SK-N-MC (cell line): Measurements from ENCODE around the gene PNPLA3.

Experiments used
- DNase-seq: peaks from one replicate; pipeline ENCODE4 v3.0.0-alpha.2; 2011; ENCODE audit warnings: low read depth, low spot score
- H3K27ac ChIP-seq: fragments of 200-600 bp; sonication (generic); 2 replicates; pipeline ENCODE4 v1.5.1; 2016; ENCODE audit warnings: mixed run types
- H3K36me3 ChIP-seq: fragments of 200-600 bp; sonication (generic); 2 replicates; pipeline ENCODE4 v1.6.1; 2017; ENCODE audit warnings: antibody characterized with exemption, low read length, mixed read lengths; ENCODE audit not compliant: insufficient read depth
- H3K4me3 ChIP-seq: fragments of 200-600 bp; sonication (generic); 2 replicates; pipeline ENCODE4 v1.5.1; 2016
- H3K9ac ChIP-seq: fragments of 200-600 bp; sonication (generic); 2 replicates; pipeline ENCODE4 v1.8.0; 2017; ENCODE audit warnings: mixed run types, mixed read lengths; ENCODE audit not compliant: insufficient read length
- H3K9me3 ChIP-seq: fragments of 200-600 bp; sonication (generic); 2 replicates; pipeline ENCODE4 v1.6.1; 2017; ENCODE audit warnings: low read depth, mild to moderate bottlenecking, antibody characterized with exemption, low read length, moderate library complexity, mixed read lengths
- EZH2 ChIP-seq: fragments of 200-600 bp; sonication (generic); IDR thresholded peaks from one replicate; pipeline ENCODE4 v1.6.1; 2017; ENCODE audit warnings: antibody characterized with exemption
- FOXP2 ChIP-seq: optimal IDR thresholded peaks from 2 replicates; pipeline ENCODE3; 2011; ENCODE audit warnings: mild to moderate bottlenecking, moderate library complexity; ENCODE audit not compliant: insufficient read depth; ENCODE audit errors: extremely low read length, control extremely low read depth
- POLR2AphosphoS5 ChIP-seq: IDR thresholded peaks from 2 replicates; pipeline ENCODE4 v1.6.1; 2012; ENCODE audit warnings: mild to moderate bottlenecking, low read depth, low read length, borderline replicate concordance

PNPLA3 gene

GRCh38 chr22:43928468-43928867 lies 4.9 kb downstream of the PNPLA3 start:
- Histone ChIP-seq H3K9ac (no peak overlapping the region), H3K36me3 (no peaks in the 10 kb centered on the region), H3K4me3 (no peak overlapping the region), H3K9me3 (no peaks in the 10 kb centered on the region), H3K27ac (no peak overlapping the region)
- DNase-seq, result no peak
- no peak for TF ChIP-seq EZH2
- no peak for TF ChIP-seq FOXP2
- no peak for TF ChIP-seq POLR2AphosphoS5

DNA sequence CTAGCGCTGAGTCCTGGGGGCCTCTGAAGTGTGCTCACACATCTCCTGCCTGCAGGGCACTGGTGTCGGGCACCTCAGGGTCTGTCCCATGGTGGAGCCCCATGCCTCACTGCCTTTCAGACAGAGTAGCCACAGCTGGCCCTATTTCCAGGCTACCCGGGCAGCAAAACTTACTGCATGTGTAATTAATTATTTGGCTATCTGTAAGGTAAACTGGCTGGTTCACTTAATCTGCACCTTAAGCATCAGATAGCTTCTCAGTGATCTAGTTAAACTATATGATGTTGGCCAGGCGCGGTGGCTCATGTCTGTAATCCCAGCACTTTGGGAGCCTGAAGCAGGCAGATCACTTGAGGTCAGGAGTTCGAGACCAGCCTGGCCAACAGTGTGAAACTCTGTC lies 5.3 kb downstream of the PNPLA3 start:
- no peaks in the 10 kb centered on the region for H3K36me3 ChIP-seq
- no peak overlapping the region for H3K4me3 ChIP-seq
- TF ChIP-seq POLR2AphosphoS5, result no peak
- no peak for TF ChIP-seq FOXP2
- no peak for TF ChIP-seq EZH2
- H3K9me3 ChIP-seq, result no peaks in the 10 kb centered on the region
- no peak overlapping the region for H3K27ac ChIP-seq
- no peak for DNase-seq
- no peak overlapping the region for H3K9ac ChIP-seq

- Histone ChIP-seq H3K9ac (no peak overlapping the region), H3K9me3 (no peaks in the 10 kb centered on the region), H3K27ac (no peak overlapping the region), H3K36me3 (no peaks in the 10 kb centered on the region), H3K4me3 (no peak overlapping the region)
- DNase-seq, result no peak
- TF ChIP-seq FOXP2 (no peak), EZH2 (no peak), POLR2AphosphoS5 (no peak)
Observed at GRCh38 chr22:43931771-43932170, 8.2 kb downstream of the PNPLA3 start.

DNA sequence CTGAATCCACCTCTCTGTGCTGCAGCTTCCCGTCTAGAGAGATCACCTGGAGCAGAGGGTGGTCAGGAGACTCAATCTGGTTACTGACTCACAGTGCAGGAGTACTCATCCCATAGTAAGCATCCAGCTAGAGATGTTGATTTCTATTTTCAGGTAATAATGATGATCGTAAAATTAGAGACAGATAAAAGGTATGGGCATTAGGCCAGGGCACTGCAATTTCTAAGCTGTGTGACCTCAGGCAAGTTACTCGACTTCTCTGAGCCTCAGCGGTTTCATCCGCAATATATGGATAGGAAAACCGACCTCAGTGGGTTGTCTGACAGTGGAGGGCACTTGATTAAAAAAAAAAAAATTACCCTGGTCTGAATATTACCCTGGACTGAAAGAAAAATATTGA lies 17.8 kb downstream of the PNPLA3 start:
- H3K36me3 ChIP-seq, result no peaks in the 10 kb centered on the region
- no peak for TF ChIP-seq EZH2
- TF ChIP-seq POLR2AphosphoS5, result no peak
- TF ChIP-seq FOXP2, result no peak
- no peak for DNase-seq
- no peak overlapping the region for H3K4me3 ChIP-seq
- H3K27ac ChIP-seq, result no peak overlapping the region
- H3K9me3 ChIP-seq, result no peaks in the 10 kb centered on the region
- H3K9ac ChIP-seq, result no peak overlapping the region

GRCh38 chr22:43944670-43945430 lies 21.2 kb downstream of the PNPLA3 start:
- no peak overlapping the region for H3K9ac ChIP-seq
- H3K27ac ChIP-seq, result no peak overlapping the region
- H3K4me3 ChIP-seq, result no peak overlapping the region
- DNase-seq, result no peak
- H3K36me3 ChIP-seq, result no peaks in the 10 kb centered on the region
- TF ChIP-seq POLR2AphosphoS5 (no peak), FOXP2 (no peak), EZH2 (no peak)
- H3K9me3 ChIP-seq, result no peaks in the 10 kb centered on the region

GRCh38 chr22:43945632-43946383 lies 22.2 kb downstream of the PNPLA3 start:
- Histone ChIP-seq H3K27ac (no peak overlapping the region), H3K9me3 (no peaks in the 10 kb centered on the region), H3K4me3 (no peak overlapping the region), H3K36me3 (no peaks in the 10 kb centered on the region), H3K9ac (no peak overlapping the region)
- TF ChIP-seq POLR2AphosphoS5 (no peak), FOXP2 (no peak)
- DNase-seq, result no peak

DNA sequence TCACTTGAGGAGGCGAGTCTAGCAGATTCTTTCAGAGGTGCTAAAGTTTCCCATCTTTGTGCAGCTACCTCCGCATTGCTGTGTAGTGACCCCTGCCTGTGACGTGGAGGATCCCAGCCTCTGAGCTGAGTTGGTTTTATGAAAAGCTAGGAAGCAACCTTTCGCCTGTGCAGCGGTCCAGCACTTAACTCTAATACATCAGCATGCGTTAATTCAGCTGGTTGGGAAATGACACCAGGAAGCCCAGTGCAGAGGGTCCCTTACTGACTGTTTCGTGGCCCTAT lies 22.7 kb downstream of the PNPLA3 start:
- no peak overlapping the region for H3K9ac ChIP-seq
- H3K36me3 ChIP-seq, result no peaks in the 10 kb centered on the region
- H3K27ac ChIP-seq, result no peak overlapping the region
- H3K9me3 ChIP-seq, result no peaks in the 10 kb centered on the region
- H3K4me3 ChIP-seq, result no peak overlapping the region
- DNase-seq, result no peak
- no peak for TF ChIP-seq EZH2
- no peak for TF ChIP-seq FOXP2
- TF ChIP-seq POLR2AphosphoS5, result no peak

DNA sequence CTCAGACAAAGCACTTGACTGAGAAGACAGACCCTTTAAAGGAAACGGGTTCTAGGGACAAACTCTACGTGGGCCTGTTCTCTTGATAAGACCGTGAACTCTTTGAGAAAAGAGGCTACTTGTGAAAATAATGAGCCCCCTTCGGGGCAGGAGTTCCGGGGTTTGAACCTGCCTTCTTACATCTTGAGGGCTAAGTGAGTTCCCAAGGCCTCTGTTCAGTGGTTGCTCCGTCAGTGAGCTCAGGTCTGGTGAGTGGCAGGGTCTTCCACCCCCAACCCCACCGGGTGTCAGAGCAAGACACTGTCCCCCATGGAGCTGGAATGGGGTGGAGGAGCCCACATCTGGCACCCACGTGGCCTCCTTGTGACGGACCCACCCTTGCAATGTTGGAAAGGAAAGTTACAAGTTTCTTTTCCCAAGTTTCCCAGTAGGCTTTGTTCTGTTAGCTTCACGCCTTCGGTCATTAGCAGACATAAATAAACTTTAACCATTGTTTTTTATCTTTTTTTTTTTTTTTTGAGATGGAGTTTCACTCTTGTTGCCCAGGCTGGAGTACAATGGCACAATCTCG lies 25.3 kb downstream of the PNPLA3 start:
- no peak for DNase-seq
- TF ChIP-seq POLR2AphosphoS5, result no peak
- TF ChIP-seq EZH2, result no peak
- no peak for TF ChIP-seq FOXP2
- H3K9ac ChIP-seq, result no peak overlapping the region
- H3K4me3 ChIP-seq, result no peak overlapping the region
- no peaks in the 10 kb centered on the region for H3K36me3 ChIP-seq
- no peak overlapping the region for H3K27ac ChIP-seq
- no peaks in the 10 kb centered on the region for H3K9me3 ChIP-seq
